Caco-2 (cell line): ENCODE data around the gene ATOH8. TPM values are rescaled to one million over a fixed set of nuclear protein-coding genes. Genes with fewer than 3 reads are reported as not detected.

Experiments used
- BruUV-seq: library from RNA; stranded (reverse); fragments of 400-500 nt; replicated peaks from 2 replicates; lab custom pipeline; 2021; lab: Mats Ljungman, UMichigan
- CTCF ChIA-PET: fragments of 300-600 bp; sonication (Branson Sonifier 250); formaldehyde crosslinking; loops from one replicate; lab custom pipeline; 2022; ENCODE audit warnings: antibody characterized with exemption; lab: Charles Lee
- POLR2A ChIA-PET: fragments of 300-600 bp; sonication (Branson Sonifier 250); formaldehyde crosslinking; loops from one replicate; lab custom pipeline; 2022; ENCODE audit warnings: antibody characterized with exemption; lab: Charles Lee
- DNase-seq, 2 experiments: peaks; one replicate each; pipeline versions ENCODE4 v3.0.0 to v3.0.0-alpha.2; 2020 to 2022
- H3K27me3 ChIP-seq: replicated peaks from 2 replicates; pipeline ENCODE4 v1.6.0; 2011; ENCODE audit warnings: low read length; ENCODE audit not compliant: control insufficient read depth, insufficient read depth
- H3K36me3 ChIP-seq: 2 replicates; pipeline ENCODE4 v1.5.1; 2011; ENCODE audit warnings: low read length; ENCODE audit not compliant: control insufficient read depth, insufficient read depth
- H3K4me1 ChIP-seq: fragments of 250-450 bp; sonication (Bioruptor Pico); 2 replicates; pipeline ENCODE4 v1.5.1; 2020; ENCODE audit warnings: mild to moderate bottlenecking
- H3K4me3 ChIP-seq: 2 replicates; pipeline ENCODE4 v1.5.1; 2011; ENCODE audit warnings: low read depth, mild to moderate bottlenecking, control low read depth, low read length
- H3K9me3 ChIP-seq: fragments of 250-450 bp; sonication (Bioruptor Pico); 2 replicates; pipeline ENCODE4 v1.5.1; 2020; ENCODE audit warnings: mild to moderate bottlenecking, moderate library complexity
- H3K27ac Mint-ChIP-seq: one replicate; pipeline ENCODE4 v1.8.0; 2022; ENCODE audit warnings: mixed read lengths; ENCODE audit not compliant: unreplicated experiment
- H3K27me3 Mint-ChIP-seq: one replicate; pipeline ENCODE4 v1.8.0; 2022; ENCODE audit warnings: mixed read lengths; ENCODE audit not compliant: insufficient read depth, unreplicated experiment
- H3K36me3 Mint-ChIP-seq: one replicate; pipeline ENCODE4 v1.8.0; 2022; ENCODE audit warnings: mild to moderate bottlenecking, mixed read lengths; ENCODE audit not compliant: insufficient read depth, unreplicated experiment
- H3K4me1 Mint-ChIP-seq: one replicate; pipeline ENCODE4 v1.8.0; 2022; ENCODE audit warnings: low read depth, mixed read lengths; ENCODE audit not compliant: unreplicated experiment
- H3K4me3 Mint-ChIP-seq: one replicate; pipeline ENCODE4 v1.8.0; 2022; ENCODE audit warnings: mild to moderate bottlenecking, moderate library complexity, mixed read lengths; ENCODE audit not compliant: unreplicated experiment
- H3K9me3 Mint-ChIP-seq: one replicate; pipeline ENCODE4 v1.8.0; 2022; ENCODE audit warnings: mixed read lengths; ENCODE audit not compliant: unreplicated experiment
- CTCF ChIP-seq, 2 experiments: fragments of 200-600 bp in 1 of 2; IDR thresholded peaks; 1 replicate in 1 of 2; 2 replicates in 1 of 2; pipeline versions ENCODE4 v1.5.1 to v1.8.0; 2011 to 2022; ENCODE audit warnings: antibody characterized with exemption in 1 of 2, control low read depth in 1 of 2, inconsistent platforms in 1 of 2, low read depth in 1 of 2, low read length in 1 of 2, mild to moderate bottlenecking in 1 of 2, moderate library complexity in 1 of 2; ENCODE audit not compliant: insufficient read depth in 1 of 2, severe bottlenecking in 1 of 2, unreplicated experiment in 1 of 2
- intact Hi-C: fragments of 100-400 bp; cut with micrococcal nuclease; formaldehyde crosslinking; loops from one replicate; pipeline ENCODE4 v1.10.0; 2022; ENCODE audit not compliant: unreplicated experiment
- total RNA-seq: library from RNA; stranded (reverse); gene quantifications from 2 replicates; pipeline ENCODE4 v1.2.3, GENCODE V29; 2022

Gene ATOH8
- total RNA-seq, 1 experiment from 2014 or later, result not detected

GRCh38 chr2:85797921-85798320 lies 44.1 kb downstream of the ATOH8 start:
- CTCF ChIA-PET, result interaction anchor here (0.6 to 1.0 kb wide), 2 partner anchors 8 to 69 kb away, joined by 3 to 5 read pairs; no protein-coding TSS in a partner anchor
- no TSS peak for BruUV-seq

GRCh38 chr2:85799215-85799956 lies 45.6 kb downstream of the ATOH8 start:
- intact Hi-C loops, result loop anchor here (5.0 kb wide), 1 partner anchor 47 kb away; the partner anchor contains the start of gene ATOH8
- Histone ChIP-seq H3K4me3 (no peak overlapping the region), H3K27me3 (no peaks in the 10 kb centered on the region; the same call in none of the 2 replicates), H3K36me3 (no peaks in the 10 kb centered on the region), H3K4me1 (no peaks in the 10 kb centered on the region), H3K9me3 (no peaks in the 10 kb centered on the region)
- peak in 1 of 2 experiments; percentile 30 for DNase-seq
- TF ChIP-seq CTCF (IDR thresholded peaks at IDR 0.05; ENCODE audit: insufficient read depth in 1 of 2, low read depth in 1 of 2, low read length in 1 of 2, severe bottlenecking in 1 of 2, unreplicated experiment in 1 of 2), result no peak
- Mint-ChIP-seq H3K27ac (no peak overlapping the region), H3K4me3 (no peak overlapping the region), H3K4me1 (peaks cover 6% of the 10 kb centered on the region), H3K27me3 (peaks cover 4% of the 10 kb centered on the region), H3K36me3 (no peaks in the 10 kb centered on the region), H3K9me3 (no peaks in the 10 kb centered on the region)
- BruUV-seq, result no TSS peak
- ChIA-PET CTCF (interaction anchor here (0.8 to 1.5 kb wide), 2 partner anchors 49 to 70 kb away, joined by 3 to 4 read pairs; no protein-coding TSS in a partner anchor), POLR2A (no interaction called here)

More at GRCh38 chr2:85797921-85798320, 44.1 kb downstream of the ATOH8 start:
- H3K9me3 Mint-ChIP-seq, result no peaks in the 10 kb centered on the region
- H3K27ac Mint-ChIP-seq, result no peak overlapping the region
- Histone ChIP-seq H3K27me3 (no peaks in the 10 kb centered on the region; the same call in none of the 2 replicates), H3K4me3 (no peak overlapping the region), H3K4me1 (no peaks in the 10 kb centered on the region), H3K36me3 (no peaks in the 10 kb centered on the region), H3K9me3 (no peaks in the 10 kb centered on the region)
- POLR2A ChIA-PET, result no interaction called here
- peak; percentile 21 to 29 for DNase-seq
- H3K4me1 Mint-ChIP-seq, result peaks cover 9% of the 10 kb centered on the region
- no peak overlapping the region for H3K4me3 Mint-ChIP-seq
- H3K36me3 Mint-ChIP-seq, result no peaks in the 10 kb centered on the region
- TF ChIP-seq CTCF (IDR thresholded peaks at IDR 0.05; ENCODE audit: insufficient read depth in 1 of 2, low read depth in 1 of 2, low read length in 1 of 2, severe bottlenecking in 1 of 2, unreplicated experiment in 1 of 2), result peak; percentile 30 to 33
- intact Hi-C loops, result loop anchor here (5.0 kb wide), 1 partner anchor 46 kb away; the partner anchor contains the start of gene ATOH8
- H3K27me3 Mint-ChIP-seq, result peaks cover 4% of the 10 kb centered on the region

- H3K4me1 Mint-ChIP-seq, result peaks cover 6% of the 10 kb centered on the region
- H3K27me3 Mint-ChIP-seq, result peaks cover 4% of the 10 kb centered on the region
- BruUV-seq, result no TSS peak
- no peak overlapping the region for H3K4me3 ChIP-seq
- H3K36me3 ChIP-seq, result no peaks in the 10 kb centered on the region
- POLR2A ChIA-PET, result no interaction called here
- no peaks in the 10 kb centered on the region for H3K36me3 Mint-ChIP-seq
- no peak overlapping the region for H3K27ac Mint-ChIP-seq
- H3K9me3 Mint-ChIP-seq, result no peaks in the 10 kb centered on the region
- peak in 1 of 2 experiments; percentile 6 for DNase-seq
- no peak for TF ChIP-seq CTCF (IDR thresholded peaks at IDR 0.05; ENCODE audit: insufficient read depth in 1 of 2, low read depth in 1 of 2, low read length in 1 of 2, severe bottlenecking in 1 of 2, unreplicated experiment in 1 of 2)
- CTCF ChIA-PET, result interaction anchor here (0.6 kb wide), 1 partner anchor 171 kb away, joined by 7 read pairs; no protein-coding TSS in a partner anchor
- intact Hi-C loops, result no loop called here
- no peak overlapping the region for H3K4me3 Mint-ChIP-seq
- H3K4me1 ChIP-seq, result no peaks in the 10 kb centered on the region
- no peaks in the 10 kb centered on the region; the same call in none of the 2 replicates for H3K27me3 ChIP-seq
- H3K9me3 ChIP-seq, result no peaks in the 10 kb centered on the region
These were observed 46.8 kb downstream of the ATOH8 start for GRCh38 chr2:85800586-85800985.
